A673 (cell line): ENCODE measurements around the gene PXDN. TPM values are rescaled to one million over a fixed set of nuclear protein-coding genes. Genes with fewer than 3 reads are reported as not detected.

Experiments used
- BruUV-seq: library from RNA; stranded (reverse); fragments of 400-500 nt; replicated peaks from 2 replicates; lab custom pipeline; 2021; lab: Mats Ljungman, UMichigan
- CTCF ChIA-PET: fragments of 300-600 bp; sonication (Branson Sonifier 250); formaldehyde crosslinking; loops from one replicate; lab custom pipeline; 2022; ENCODE audit warnings: antibody characterized with exemption; lab: Charles Lee
- POLR2A ChIA-PET: fragments of 300-600 bp; sonication (Branson Sonifier 250); formaldehyde crosslinking; loops from one replicate; lab custom pipeline; 2022; ENCODE audit warnings: antibody characterized with exemption; ENCODE audit not compliant: low non-redundant PET; lab: Charles Lee
- DNase-seq: peaks from one replicate; pipeline ENCODE4 v3.0.0-alpha.2; 2015; ENCODE audit warnings: low spot score
- H3K27ac ChIP-seq: fragments of 200-600 bp; sonication (generic); 2 replicates; pipeline ENCODE4 v1.5.1; 2016; ENCODE audit warnings: mixed run types, low read depth, mild to moderate bottlenecking, mixed read lengths, antibody characterized with exemption, low read length; ENCODE audit not compliant: poor library complexity, severe bottlenecking
- H3K27me3 ChIP-seq: fragments of 200-600 bp; sonication (generic); replicated peaks from 2 replicates; pipeline ENCODE4 v1.6.1; 2017; ENCODE audit warnings: mixed run types, low read depth, mild to moderate bottlenecking, mixed read lengths, antibody characterized with exemption, low read length; ENCODE audit not compliant: insufficient read depth, poor library complexity
- H3K36me3 ChIP-seq: fragments of 200-600 bp; sonication (generic); 2 replicates; pipeline ENCODE4 v1.6.1; 2016; ENCODE audit warnings: mixed run types, mild to moderate bottlenecking, mixed read lengths, antibody characterized with exemption, low read length; ENCODE audit not compliant: insufficient read depth, poor library complexity, severe bottlenecking
- H3K4me1 ChIP-seq: fragments of 200-600 bp; sonication (generic); 2 replicates; pipeline ENCODE4 v1.6.1; 2017; ENCODE audit warnings: mixed run types, mild to moderate bottlenecking, mixed read lengths, antibody characterized with exemption, low read length; ENCODE audit not compliant: insufficient read depth, poor library complexity, severe bottlenecking
- H3K4me3 ChIP-seq: fragments of 200-600 bp; sonication (generic); 2 replicates; pipeline ENCODE4 v1.5.1; 2016; ENCODE audit warnings: low read depth, mixed run types, mild to moderate bottlenecking, mixed read lengths, low read length; ENCODE audit not compliant: poor library complexity, severe bottlenecking
- H3K9me3 ChIP-seq: fragments of 200-600 bp; sonication (generic); 2 replicates; pipeline ENCODE4 v1.6.1; 2016; ENCODE audit warnings: mixed run types, low read depth, mild to moderate bottlenecking, mixed read lengths, antibody characterized with exemption, low read length; ENCODE audit not compliant: poor library complexity, severe bottlenecking
- EZH2 ChIP-seq: fragments of 200-600 bp; sonication (generic); IDR thresholded peaks from 2 replicates; pipeline ENCODE4 v1.6.1; 2017; ENCODE audit warnings: borderline replicate concordance, low read depth, mild to moderate bottlenecking, mixed read lengths, antibody characterized with exemption, low read length; ENCODE audit not compliant: poor library complexity, severe bottlenecking
- intact Hi-C: fragments of 100-400 bp; cut with micrococcal nuclease; formaldehyde crosslinking; loops from one replicate; pipeline ENCODE4 v1.10.0; 2022; ENCODE audit not compliant: unreplicated experiment
- total RNA-seq: library from RNA; stranded (reverse); gene quantifications from 2 replicates; pipeline ENCODE4 v1.2.3, GENCODE V29; 2021
- TF ChIP-seq, protein P1 (sequence below): fragments of 300-800, 200-600 bp; sonication (generic); conservative IDR thresholded peaks from 2 replicates; pipeline ENCODE4 v1.5.1; 2017; ENCODE audit warnings: low read depth, mild to moderate bottlenecking, antibody characterized with exemption, low read length, moderate library complexity, mixed read lengths

Gene PXDN
- total RNA-seq, 1 experiment from 2014 or later = 162 TPM

GRCh38 chr2:1593371-1594122 lies 150.8 kb downstream of the PXDN start:
- no TSS peak for BruUV-seq
- TF ChIP-seq, protein P1, sequence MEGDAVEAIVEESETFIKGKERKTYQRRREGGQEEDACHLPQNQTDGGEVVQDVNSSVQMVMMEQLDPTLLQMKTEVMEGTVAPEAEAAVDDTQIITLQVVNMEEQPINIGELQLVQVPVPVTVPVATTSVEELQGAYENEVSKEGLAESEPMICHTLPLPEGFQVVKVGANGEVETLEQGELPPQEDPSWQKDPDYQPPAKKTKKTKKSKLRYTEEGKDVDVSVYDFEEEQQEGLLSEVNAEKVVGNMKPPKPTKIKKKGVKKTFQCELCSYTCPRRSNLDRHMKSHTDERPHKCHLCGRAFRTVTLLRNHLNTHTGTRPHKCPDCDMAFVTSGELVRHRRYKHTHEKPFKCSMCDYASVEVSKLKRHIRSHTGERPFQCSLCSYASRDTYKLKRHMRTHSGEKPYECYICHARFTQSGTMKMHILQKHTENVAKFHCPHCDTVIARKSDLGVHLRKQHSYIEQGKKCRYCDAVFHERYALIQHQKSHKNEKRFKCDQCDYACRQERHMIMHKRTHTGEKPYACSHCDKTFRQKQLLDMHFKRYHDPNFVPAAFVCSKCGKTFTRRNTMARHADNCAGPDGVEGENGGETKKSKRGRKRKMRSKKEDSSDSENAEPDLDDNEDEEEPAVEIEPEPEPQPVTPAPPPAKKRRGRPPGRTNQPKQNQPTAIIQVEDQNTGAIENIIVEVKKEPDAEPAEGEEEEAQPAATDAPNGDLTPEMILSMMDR = no peak
- no peak for TF ChIP-seq EZH2
- H3K36me3 ChIP-seq = no peaks in the 10 kb centered on the region
- H3K4me1 ChIP-seq = peaks cover 15% of the 10 kb centered on the region
- no peaks in the 10 kb centered on the region for H3K9me3 ChIP-seq
- no peak overlapping the region for H3K4me3 ChIP-seq
- no peaks in the 10 kb centered on the region for H3K27me3 ChIP-seq
- H3K27ac ChIP-seq = no peak overlapping the region
- ChIA-PET POLR2A (no interaction called here), CTCF (interaction anchor here (0.7 to 1.2 kb wide), 3 partner anchors 157 to 212 kb away, joined by 3 to 4 read pairs (median 3); no protein-coding TSS in a partner anchor)
- intact Hi-C loops = loop anchor here (2.0 kb wide), 1 partner anchor 151 kb away; the partner anchor contains the start of gene PXDN
- peak; percentile 66 for DNase-seq

- no peak overlapping the region for H3K27ac ChIP-seq
- DNase-seq = peak; percentile 94
- CTCF ChIA-PET = interaction anchor here (0.7 to 1.2 kb wide), 2 partner anchors 158 to 213 kb away, joined by 3 read pairs; no protein-coding TSS in a partner anchor
- H3K36me3 ChIP-seq = no peaks in the 10 kb centered on the region
- no TSS peak for BruUV-seq
- intact Hi-C loops = loop anchor here (1.0 to 2.0 kb wide), 3 partner anchors 153 to 225 kb away; partner anchors contain the start of gene PXDN
- TF ChIP-seq EZH2 = no peak
- TF ChIP-seq, protein P1 = peak; percentile 96
- no peaks in the 10 kb centered on the region for H3K9me3 ChIP-seq
- no peak overlapping the region for H3K4me3 ChIP-seq
- H3K4me1 ChIP-seq = peaks cover 15% of the 10 kb centered on the region
- H3K27me3 ChIP-seq = no peaks in the 10 kb centered on the region
- POLR2A ChIA-PET = no interaction called here
Measured at GRCh38 chr2:1591978-1592907, 152.1 kb downstream of the PXDN start.

GRCh38 chr2:1591461-1591770 lies 152.9 kb downstream of the PXDN start:
- POLR2A ChIA-PET = no interaction called here

More at GRCh38 chr2:1591461-1591770, 152.9 kb downstream of the PXDN start:
- no peak overlapping the region for H3K27ac ChIP-seq
- intact Hi-C loops = no loop called here
- no TSS peak for BruUV-seq
- no peaks in the 10 kb centered on the region for H3K36me3 ChIP-seq
- no peak for DNase-seq
- TF ChIP-seq, protein P1 = no peak
- TF ChIP-seq EZH2 = no peak
- CTCF ChIA-PET = interaction anchor here (0.5 to 1.2 kb wide), 2 partner anchors 66 to 159 kb away, joined by 3 to 7 read pairs; no protein-coding TSS in a partner anchor
- H3K27me3 ChIP-seq = no peaks in the 10 kb centered on the region
- H3K4me3 ChIP-seq = no peak overlapping the region
- H3K4me1 ChIP-seq = peaks cover 15% of the 10 kb centered on the region
- H3K9me3 ChIP-seq = no peaks in the 10 kb centered on the region
